NCI-H146 treated with DMSO at 0.1 percent for 48 hours (cell line): ENCODE measurements around the gene TICAM1.
A peak's percentile ranks its signal among the peaks of the same experiment; 100 is the strongest.
"Not testable (repeated sequence)": the region's sequence is repeated elsewhere in the genome, so short reads cannot be mapped to it uniquely, and the experiment has no call there.

Experiments used
- DNase-seq: peaks from one replicate; lab custom pipeline; 2025; ENCODE audit not compliant: unreplicated experiment; lab: John Stamatoyannopoulos, UW

Gene TICAM1

DNA sequence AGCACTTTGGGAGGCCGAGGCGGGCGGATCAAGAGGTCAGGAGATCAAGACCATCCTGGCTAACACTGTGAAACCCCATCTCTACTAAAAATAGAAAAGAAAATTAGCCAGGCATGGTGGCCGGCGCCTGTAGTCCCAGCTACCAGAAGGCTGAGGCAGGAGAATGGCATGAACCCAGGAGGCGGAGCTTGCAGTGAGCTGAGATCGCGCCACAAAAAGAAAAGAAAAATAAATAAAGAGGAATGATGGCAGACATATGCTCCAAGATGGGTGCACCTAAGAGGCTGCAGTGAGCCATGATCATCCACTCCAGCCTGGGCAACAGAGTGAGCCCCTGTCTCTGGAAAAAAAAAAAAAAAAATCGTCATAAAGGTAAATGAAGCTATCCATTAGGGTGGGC lies 14.5 kb upstream of the TICAM1 start:
- DNase-seq: not testable (repeated sequence)

DNA sequence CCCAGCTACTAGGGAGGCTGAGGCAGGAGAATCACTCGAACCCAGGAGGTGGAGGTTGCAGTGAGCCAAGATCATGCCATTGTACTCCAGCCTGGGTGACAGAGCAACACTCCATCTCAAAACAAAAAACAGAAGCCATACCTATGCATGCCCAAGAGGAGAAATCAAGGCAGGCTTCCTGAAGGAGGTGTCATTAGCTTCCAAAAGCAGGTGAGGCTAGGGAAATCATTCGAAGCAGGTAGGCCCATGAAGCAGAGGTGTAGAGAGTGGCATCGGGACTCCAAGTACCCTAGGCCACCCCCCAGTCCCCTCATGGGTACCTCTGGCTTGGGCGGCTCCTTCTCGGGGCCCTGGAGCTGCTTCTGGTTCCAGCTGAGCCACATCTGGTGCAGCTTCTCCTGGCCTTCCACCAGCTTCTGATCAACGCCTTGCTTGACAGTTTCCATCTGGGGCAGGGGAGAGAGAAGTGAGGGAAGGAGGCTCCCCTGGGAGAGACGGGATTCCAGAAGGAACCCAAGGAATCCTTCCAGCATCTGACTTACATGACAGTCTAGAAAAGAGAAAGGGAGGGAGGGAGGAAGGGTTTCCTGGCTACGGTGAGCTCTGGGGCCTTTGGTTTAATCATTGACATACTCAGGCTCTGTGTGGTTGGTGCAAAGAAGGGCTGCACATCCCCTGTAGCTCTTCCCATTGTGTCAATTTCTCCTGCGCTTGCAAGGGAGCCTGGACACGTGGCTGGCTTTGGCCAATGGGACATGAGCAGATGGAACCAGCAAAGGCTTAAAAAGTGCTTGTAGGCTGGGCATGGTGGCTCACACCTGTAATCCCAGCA lies 13.1 kb upstream of the TICAM1 start:
- DNase-seq: no peak

DNA sequence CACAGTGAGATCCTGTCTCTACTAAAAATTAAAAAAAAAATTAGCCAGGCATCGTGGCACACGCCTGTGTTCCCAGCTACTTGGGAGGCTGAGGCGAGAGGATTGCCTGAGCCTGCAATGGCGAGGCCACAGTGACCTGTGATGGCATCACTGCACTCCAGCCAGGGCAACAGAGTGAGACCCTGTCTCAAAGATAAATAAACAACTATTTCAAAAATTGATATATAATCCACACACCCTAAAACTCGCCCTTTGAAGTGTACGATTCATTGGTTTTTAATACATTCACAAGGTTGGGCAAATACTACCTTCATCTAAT lies 12.1 kb upstream of the TICAM1 start:
- DNase-seq: no peak

DNA sequence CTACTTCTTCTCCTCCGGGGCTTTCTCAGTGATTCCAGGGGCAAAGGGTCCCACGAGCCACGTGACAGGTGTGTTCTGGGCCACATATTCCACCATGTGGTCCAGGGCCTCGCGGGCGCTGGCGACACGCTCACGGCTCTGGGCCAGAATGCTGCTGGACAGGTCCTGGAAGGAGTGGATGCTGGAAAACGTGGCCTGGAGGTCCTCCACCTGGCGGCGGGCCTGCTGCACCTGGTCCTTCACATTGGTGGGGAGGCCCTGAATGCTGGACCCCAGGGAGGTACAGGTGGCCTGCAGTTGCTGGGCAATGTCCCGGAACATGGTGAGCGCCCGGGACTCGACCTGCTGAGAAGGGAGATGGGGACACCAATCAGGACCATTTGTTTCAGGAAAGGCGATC lies 7.7 kb upstream of the TICAM1 start:
- no peak for DNase-seq

DNA sequence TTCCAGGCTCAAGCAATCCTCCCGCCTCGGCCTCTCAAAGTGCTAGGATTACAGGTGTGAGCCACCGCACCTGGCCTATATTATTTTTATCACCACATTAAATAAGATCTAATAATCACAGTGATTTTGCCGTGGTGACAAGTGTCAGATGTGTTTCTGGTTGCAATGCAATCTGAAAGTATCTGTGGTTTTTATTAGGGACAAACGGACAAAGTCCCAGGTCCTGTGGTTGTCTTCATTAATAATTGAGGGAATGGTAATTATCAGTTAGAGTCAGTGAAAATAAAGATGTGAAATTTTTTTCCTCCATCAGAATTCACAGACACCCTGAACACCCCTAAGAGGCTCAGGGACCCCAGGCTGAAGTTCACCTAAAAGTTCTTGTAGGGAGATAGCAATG lies 1.3 kb upstream of the TICAM1 start:
- no peak for DNase-seq

DNA sequence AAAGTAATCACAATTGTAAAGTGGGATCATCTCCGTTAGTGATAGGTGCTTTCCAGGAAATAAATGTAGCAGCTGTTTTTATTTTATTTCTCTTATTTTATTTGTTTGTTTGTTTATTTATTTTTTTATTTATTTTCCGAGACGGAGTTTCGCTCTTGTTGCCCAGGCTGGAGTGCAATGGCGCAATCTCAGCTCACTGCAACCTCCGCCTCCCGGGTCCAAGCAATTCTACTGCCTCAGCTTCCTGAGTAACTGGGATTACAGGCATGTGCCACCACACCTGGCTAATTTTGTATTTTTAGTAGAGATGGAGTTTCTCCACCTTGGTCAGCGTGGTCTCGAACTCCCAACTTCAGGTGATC lies 448 bp upstream of the TICAM1 start:
- DNase-seq: not testable (repeated sequence)

DNA sequence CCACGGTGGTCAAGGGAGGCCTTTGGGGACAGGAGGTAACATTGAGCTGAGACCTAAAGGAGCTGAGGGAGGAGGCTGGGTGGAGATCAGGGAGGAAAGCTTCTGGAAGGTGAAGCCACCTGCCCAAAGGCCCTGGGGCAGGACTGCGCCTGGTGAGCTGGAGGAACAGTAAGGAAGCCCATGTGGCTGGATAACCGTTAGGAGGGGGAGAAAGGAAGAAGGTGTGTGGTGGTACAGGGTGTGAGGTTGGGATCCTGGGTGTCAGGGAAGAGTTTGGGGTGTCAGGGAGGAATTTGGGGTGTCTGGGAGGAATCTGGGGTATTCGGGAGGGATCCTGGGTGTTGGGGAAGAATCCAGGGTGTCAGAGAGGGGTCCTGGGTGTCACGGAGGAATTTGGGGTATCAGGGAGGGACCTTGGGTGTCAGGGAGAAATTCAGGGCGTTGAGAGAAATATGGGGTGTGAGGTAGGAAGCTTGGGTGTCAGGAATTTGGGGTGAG lies 695 bp downstream of the TICAM1 start:
- no peak for DNase-seq

DNA sequence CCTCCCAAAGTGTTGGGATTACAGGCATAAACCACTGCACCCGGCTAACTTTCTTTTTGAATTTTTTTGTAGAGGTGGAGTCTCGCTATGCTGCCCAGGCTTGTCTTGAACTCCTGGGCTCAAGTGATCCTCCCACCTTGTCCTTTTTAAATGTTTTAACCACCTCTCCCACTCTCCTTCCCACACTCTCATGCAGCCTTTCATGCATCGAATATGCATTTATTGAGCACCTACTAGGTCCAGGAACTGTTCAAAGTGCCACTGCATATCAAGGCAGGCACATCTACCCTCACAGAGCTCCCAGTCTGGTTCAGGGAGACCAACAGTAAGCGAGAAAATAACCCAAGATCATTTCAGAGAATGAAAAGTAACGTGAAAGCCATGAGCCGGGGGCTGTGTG lies 1.2 kb downstream of the TICAM1 start:
- DNase-seq: no peak

DNA sequence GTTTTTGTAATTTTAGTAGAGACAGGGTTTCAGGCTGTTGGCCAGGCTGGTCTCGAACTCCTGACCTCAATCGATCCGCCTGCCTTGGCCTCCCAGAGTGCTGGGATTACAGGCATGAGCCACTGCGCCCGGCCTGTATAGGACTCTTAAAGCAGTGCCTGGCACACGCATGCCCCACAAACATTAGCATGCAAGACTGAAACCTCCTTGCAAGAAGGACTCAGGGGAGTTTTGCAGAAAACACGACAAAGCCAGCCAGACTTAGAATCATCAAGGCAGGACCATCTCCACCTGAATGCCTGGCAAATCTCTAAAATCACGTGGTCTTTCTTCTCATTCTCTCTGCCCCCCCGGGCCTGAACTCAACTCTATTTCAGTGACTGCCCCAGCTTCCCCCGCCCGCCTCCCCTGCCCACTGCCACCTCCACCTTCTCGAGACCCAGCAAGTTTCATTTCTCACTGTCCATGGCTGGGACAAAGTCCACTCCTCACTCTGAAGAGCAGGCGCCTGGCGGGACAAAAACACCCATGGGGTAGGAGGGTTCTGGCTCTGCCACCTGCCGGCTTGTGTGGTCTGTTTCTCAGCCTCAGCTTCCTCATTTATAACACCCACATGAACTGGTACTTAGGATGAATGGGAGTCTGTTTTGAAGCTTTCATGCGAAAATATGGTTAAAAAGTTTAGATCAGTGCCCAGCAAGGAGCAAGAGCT lies 2.4 kb downstream of the TICAM1 start:
- DNase-seq: no peak

DNA sequence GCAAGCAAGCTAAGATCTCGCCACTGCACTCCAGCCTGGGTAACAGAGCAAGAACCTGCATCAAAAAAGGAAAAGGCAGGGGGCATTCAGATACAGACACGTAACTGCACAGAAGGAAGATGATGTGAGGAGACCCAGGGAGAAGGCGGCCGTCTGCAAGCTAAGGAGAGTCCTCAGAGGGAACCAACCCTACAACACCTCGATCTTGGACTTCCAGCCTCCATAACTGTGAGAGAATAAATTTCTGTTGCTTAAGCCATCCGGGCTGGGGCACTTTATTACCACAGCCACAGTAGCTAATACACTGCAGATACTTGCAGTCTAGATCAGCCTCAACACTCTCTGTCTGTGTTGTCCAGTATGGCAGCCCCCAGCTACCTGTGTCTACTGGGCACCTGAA lies 7.9 kb downstream of the TICAM1 start:
- no peak for DNase-seq

DNA sequence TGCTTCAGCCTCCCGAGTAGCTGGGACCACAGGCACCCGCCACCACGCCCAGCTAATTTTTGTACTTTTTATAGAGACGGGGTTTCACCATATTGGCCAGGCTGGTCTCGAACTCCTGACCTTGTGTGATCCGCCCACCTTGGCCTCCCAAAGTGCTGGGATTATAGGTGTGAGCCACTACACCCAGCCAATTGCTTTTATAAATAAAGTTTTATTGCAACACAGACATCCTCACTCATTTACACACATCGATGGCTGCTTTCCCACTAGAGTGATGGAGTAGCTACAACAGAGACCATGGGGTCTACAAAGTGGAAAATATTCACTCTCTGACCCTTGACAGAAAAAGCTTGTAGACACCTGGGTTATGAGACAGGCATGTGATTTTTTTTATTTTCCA lies 9.2 kb downstream of the TICAM1 start:
- DNase-seq: not testable (repeated sequence)

DNA sequence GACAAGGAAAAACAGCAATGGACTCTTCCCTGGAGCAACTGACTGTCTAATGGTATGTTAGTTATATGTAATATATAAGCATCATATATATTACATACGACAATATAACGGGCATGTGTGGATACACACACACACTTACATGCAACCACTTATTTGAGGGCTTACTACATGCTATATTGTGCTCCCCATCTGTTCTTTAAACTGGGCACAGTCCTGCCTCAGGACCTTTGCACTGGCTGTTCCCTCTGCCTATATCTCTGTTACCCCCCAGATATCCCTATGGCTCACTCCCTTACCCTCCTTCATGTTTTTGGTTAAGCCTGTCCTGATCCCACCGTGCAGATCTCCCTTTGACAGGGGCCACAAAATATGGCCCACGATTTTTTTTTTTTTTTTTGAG lies 10.2 kb downstream of the TICAM1 start:
- no peak for DNase-seq

DNA sequence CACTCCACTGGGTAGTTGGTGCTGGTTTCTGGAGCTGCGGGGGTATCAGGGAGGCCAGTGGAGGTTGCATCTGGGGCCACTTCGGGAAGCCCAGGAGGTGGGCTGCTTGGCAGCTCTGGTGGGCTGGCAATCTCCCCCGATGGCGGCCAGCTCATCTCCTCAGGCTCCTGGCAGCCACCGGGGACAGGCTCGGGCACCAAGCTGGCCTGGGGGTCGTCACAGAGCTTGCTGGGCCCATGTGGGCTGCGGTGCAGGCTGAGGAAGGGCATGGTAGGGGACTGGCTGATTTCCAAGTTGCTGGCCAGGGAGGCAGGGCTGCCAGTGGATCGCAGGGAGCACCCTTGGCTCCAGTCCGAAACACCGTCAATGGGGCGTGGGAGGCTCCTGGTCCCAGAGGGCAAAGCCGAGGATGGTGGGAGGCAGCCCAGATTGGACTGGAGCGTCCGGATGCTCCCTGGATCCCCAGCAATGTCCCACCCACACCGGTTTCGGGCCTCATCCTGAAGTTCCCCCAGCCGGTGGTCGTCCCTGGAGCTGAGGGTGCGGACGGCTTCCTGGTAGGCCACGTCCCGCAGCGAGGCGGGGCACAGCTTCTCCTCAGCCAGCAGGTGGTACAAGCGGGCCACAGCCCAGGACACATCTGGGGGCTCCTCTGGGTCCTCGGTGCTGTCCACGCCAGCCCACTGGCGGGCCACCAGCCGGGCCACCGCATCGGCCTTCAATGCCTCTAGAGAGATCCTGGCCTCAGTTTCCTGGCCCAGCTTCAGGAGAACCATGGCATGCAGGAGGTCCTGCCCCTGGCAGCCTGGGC lies 13.8 kb downstream of the TICAM1 start:
- no peak for DNase-seq

DNA sequence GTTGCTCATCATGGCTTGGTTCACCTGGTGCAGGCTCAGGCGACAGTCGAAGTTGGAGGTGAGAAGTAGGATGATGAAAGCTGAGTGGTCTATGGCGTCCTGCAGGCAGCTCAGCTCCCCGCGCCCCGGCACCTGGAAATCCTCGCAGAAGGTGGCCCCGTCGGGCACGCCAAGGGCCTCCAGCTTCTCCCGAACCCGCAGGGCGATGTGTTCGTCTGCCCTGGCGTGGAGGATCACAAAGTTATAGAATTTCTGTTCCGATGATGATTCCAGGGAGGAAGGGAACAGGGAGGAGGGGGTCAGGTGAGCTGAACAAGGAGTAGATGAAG lies 14.6 kb downstream of the TICAM1 start:
- DNase-seq: no peak

DNA sequence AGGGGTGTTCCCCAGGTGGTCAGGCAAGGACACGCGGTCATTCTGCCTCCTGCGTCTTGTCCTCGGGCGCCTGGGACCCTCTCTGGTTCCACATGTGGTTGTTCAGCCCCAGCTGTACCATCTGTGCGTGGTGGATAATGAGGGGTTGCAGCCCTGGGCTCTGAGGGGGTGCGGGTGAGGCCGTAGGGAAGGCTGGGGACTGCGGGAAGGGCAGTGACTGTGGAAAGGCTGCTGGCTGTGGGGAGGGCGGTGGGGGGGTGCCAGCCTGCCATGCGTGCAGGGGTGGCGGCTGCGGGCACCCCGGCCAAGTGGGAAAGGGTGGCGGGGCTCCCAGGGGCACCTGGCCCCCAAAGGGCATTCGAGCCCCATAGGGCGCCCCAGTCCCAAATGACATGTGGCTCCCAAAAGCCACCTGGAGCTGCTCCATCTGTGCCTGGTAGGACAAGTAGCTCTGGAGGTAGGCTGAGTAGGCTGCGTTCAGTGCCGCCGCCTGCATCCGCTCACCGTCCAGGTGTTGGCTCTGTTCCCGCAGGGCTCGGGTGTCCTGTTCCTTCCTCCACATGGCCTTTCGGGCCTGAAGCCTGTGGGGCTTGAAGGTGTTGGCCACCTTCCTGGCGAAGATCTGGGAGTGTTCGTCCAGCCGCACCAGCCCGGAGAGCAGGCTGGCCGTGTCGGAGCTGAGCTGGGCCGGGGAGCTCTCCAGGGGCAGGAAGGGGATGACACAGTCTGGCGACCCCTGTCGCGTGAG lies 15.1 kb downstream of the TICAM1 start:
- DNase-seq: no peak

DNA sequence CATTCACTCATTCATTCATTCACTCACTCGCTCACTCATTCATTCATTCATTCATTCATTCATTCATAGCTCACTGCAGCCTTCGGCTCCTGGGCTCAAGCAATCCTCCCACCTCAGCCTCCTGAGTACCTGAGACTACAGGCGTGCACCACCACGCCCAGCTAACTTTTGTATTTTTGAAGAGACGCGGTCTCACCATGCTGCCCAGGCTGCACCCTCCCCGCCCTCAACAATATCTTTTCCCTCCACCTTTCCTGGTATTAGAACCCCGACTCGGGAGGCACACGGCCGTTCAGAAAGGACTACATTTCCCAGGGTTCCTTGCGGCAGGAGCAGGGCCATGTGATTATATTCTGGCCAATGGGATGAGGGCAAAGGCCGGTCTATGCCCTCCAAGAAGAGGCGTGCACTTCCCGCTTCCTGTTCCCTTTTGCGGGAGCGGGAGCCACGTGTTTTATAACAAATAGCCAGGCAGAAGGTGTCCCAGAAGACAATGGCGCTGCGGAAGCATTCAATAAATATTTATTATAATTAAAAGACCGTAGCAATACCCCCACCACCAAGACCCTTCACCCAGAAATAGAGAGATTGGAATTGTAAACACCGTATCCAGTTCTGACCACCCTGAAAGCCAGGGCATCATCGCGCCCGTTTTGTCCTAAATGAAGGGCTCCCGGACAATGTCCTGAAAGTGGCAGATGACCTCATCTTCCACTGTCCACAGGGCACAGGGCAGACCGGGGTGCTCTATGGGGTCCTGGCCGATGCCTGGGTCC lies 15.9 kb downstream of the TICAM1 start:
- DNase-seq: peak; percentile 25

DNA sequence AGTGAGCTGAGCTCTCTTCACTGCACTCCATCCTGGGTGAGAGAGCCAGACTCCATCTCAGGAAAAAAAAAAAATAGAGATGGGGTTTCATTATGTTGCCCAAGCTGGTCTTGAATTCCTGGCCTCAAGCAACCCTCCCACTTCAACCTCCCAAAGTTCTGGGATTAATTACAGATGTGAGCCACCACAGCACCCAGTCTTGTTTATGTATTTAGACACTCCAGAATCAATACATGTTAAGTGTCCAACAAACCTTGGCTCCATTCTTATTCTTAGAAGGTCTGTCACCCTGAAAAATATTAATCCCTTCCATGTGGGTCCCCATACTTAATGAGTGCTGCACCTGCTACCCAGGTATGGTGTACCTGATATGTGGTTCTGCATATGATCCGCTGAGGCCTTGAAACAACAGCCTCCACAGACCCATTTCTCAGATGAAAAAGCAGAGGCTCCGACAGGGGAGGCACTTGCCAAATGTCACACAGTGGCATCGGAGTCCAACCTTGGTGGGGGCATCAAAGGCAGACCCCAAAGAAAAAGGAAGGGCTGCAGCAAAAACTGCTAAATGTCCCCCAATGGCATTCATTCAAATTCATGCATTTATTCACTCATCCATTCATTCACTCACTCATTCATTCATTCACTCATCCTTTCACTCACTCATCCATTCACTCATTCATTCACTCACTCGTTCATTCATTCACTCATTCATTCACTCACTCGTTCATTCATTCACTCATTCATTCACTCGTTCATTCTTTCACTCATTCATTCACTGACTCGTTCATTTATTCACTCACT lies 16.7 kb downstream of the TICAM1 start:
- DNase-seq: no peak

DNA sequence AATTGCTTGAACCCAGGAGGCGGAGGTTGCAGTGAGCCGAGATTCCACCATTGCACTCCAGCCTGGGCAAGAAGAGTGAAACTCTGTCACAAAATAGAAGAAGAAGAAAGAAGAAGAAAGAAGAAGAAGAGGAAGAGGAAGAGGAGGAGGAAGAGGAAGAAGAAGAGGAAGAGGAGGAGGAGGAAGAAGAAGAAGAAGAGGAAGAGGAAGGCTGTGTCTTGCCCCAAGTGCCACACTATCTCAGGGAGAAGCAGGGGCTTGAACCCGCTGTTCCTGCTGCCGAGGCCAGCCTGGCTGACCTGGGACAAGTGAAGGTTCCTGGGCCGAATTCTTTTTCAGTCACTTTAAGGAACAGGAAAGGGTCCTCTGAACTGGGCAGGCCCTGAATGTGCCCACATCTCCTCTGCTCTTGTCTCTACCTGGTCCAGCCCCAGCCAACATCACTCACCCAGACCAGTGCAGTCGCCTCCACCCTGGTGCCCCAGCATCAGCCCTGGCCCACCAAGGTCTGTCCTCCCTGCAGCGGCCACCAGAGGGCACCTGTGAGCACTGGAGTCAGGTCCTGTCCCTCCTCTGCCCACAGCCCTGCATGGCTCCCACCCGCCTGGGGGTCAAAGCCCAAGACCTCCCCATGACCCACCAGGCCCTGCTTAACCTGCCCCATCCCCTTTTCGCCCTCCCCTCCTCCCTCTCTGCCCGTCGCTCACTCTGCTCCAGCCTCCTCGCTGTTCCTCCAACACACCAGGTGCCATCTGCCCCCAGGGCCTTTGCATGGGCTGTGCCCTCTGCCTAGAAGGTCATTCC lies 20.0 kb downstream of the TICAM1 start:
- no peak for DNase-seq

DNA sequence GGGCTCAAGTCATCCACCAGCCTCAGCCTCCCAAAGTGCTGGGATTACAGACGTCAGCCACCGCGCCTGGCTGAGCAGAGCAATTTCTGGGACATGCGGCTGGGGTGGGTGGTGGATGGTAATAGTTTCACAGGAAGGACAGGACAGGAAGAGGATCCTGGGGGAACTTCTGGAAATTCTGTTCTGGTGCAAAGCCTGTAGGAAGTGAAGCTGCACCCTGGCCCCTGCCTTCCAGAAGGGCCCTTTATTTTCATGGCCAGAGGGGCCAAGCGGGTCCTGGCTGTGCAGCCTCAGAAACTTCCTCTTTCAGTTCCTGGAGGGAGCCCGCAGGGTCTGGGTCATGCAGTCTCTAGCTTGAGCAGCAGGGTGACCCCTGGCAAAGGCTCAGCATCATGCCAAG lies 24.3 kb downstream of the TICAM1 start:
- DNase-seq: no peak
